ENCODE measurements around the gene TBX2. TPM values are rescaled to one million over a fixed set of nuclear protein-coding genes. Genes with fewer than 3 reads are reported as not detected.

Gene TBX2
- polyA plus RNA-seq, 1 donor (not counting 4 experiments of a cell fraction or from before 2014, with no cell fraction given): not detected

DNA sequence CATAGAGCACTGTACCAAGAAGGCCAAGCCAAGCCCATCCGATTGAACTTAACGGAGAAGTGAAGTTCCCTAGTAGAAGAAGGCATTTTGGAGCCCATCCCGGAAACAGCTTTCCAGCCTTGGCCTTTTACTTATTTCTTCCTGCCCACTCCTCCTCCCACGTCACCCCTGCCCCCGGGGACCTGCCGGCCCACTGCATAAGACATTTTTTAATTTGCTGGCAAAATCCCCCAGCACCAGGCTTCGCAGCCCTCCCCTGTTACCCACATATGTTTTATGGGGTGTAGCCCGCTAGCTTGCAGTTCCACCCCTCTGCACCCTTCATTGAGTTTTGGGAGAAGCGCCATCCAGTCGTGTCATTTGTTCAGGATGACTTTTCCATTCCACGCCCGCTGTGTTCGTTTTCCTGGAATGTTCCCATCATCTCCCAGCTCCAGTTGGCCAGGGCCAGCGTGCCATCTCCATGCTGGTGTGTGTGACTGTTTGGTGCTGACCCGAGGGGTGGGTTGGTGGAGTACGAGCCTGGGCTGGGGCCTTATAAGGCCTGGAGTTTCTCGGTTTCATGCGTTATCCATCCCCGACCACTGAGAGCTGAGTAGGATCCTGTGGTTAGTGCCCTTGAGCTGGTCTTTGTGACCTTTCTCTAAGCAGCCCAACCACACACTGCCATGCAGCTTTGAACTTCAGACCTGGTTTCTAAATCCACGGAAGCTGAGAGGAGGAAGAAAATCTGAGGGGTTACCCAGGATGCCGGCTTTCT, 20.0 kb upstream of the TBX2 start:
- no peak overlapping the region for H3K4me3 ChIP-seq (ENCODE audit: control insufficient read depth in 2 of 3, extremely low read depth in 1 of 3, insufficient read depth in 2 of 3, low read depth in 1 of 3, low read length in 3 of 3)
- TF ChIP-seq, protein P1, sequence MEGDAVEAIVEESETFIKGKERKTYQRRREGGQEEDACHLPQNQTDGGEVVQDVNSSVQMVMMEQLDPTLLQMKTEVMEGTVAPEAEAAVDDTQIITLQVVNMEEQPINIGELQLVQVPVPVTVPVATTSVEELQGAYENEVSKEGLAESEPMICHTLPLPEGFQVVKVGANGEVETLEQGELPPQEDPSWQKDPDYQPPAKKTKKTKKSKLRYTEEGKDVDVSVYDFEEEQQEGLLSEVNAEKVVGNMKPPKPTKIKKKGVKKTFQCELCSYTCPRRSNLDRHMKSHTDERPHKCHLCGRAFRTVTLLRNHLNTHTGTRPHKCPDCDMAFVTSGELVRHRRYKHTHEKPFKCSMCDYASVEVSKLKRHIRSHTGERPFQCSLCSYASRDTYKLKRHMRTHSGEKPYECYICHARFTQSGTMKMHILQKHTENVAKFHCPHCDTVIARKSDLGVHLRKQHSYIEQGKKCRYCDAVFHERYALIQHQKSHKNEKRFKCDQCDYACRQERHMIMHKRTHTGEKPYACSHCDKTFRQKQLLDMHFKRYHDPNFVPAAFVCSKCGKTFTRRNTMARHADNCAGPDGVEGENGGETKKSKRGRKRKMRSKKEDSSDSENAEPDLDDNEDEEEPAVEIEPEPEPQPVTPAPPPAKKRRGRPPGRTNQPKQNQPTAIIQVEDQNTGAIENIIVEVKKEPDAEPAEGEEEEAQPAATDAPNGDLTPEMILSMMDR (optimal IDR thresholded peaks at IDR 0.05 in 1 of 3, IDR thresholded peaks at IDR 0.05 in 1 of 3, conservative IDR thresholded peaks at IDR 0.05 in 1 of 3; ENCODE audit: extremely low read depth in 1 of 3, insufficient read depth in 2 of 3, low read length in 3 of 3): no peak
- no peak for TF ChIP-seq EZH2 (IDR thresholded peaks at IDR 0.05; ENCODE audit: low read length)
- no peak for FAIRE-seq

DNA sequence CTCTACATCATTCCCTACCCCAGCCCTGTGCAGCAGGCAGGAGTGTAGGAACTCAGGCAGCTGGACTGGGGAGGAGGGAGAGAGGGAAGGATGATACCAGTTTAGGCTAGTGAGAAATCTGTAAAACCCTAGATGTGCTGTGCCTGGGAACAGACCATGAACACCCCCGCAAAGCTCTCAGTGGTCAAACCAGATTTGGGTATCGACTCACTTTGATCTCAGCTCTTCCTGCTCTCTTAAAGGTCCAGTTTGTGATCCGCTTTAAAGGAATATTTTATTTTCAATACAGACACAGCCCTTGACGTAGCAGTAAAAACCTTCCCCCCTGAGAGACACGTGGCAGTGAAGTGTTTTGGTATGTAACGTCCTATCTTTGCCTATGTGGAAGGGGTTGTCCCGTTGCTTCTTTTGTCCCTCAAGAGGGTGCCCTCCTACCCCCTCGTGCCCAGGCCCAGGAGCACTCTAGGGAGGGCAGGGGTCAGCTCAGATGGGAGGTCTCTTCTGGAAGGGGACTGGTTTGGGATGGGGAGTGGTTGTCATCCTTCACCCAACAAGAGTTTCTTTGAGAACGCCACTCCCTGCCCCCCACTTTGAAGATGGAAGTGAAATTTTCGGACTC, 19.3 kb upstream of the TBX2 start:
- DNase-seq (ENCODE audit: low read depth, low spot score) (no peak), FAIRE-seq (no peak)
- Histone ChIP-seq H4K20me1 (ENCODE audit: control insufficient read depth, extremely low read depth, insufficient read depth, low read length) (peaks cover 2% of the 10 kb centered on the region), H3K36me3 (ENCODE audit: control insufficient read depth in 2 of 2, extremely low read depth in 1 of 2, insufficient read depth in 2 of 2, low read length in 2 of 2) (no peaks in the 10 kb centered on the region), H3K9me1 (ENCODE audit: control insufficient read depth, extremely low read depth, insufficient read depth, low read length) (no peaks in the 10 kb centered on the region), H3K4me2 (ENCODE audit: control insufficient read depth, extremely low read depth, insufficient read depth, low read depth, low read length) (no peak overlapping the region), H3K9me3 (ENCODE audit: control insufficient read depth, low read depth, low read length) (no peaks in the 10 kb centered on the region), H3K79me2 (ENCODE audit: control insufficient read depth, insufficient read depth, low read length) (no peaks in the 10 kb centered on the region), H3K4me1 (ENCODE audit: control insufficient read depth, extremely low read depth, insufficient read depth, low read length) (no peaks in the 10 kb centered on the region), H2AFZ (ENCODE audit: control insufficient read depth, low read length) (no peak overlapping the region), H3K27ac (ENCODE audit: control insufficient read depth, insufficient read depth, low read length) (no peak overlapping the region), H3K27me3 (ENCODE audit: control insufficient read depth, extremely low read depth, insufficient read depth, low read length) (no peaks in the 10 kb centered on the region), H3K4me3 (ENCODE audit: control insufficient read depth in 2 of 3, extremely low read depth in 1 of 3, insufficient read depth in 2 of 3, low read depth in 1 of 3, low read length in 3 of 3) (no peak overlapping the region), H3K9ac (ENCODE audit: control insufficient read depth, extremely low read depth, insufficient read depth, low read length) (no peak overlapping the region)
- dilution Hi-C loops (cut with MboI; ENCODE audit: extremely low pct_ligation_motif_present, low sequenced_read_pairs): no loop called here
- TF ChIP-seq, protein P1 (optimal IDR thresholded peaks at IDR 0.05 in 1 of 3, IDR thresholded peaks at IDR 0.05 in 1 of 3, conservative IDR thresholded peaks at IDR 0.05 in 1 of 3; ENCODE audit: extremely low read depth in 1 of 3, insufficient read depth in 2 of 3, low read length in 3 of 3): no peak

More for the DNA sequence above, 20.0 kb upstream of the TBX2 start:
- no peak for DNase-seq (ENCODE audit: low read depth, low spot score)
- H3K9me3 ChIP-seq (ENCODE audit: control insufficient read depth, low read depth, low read length): no peaks in the 10 kb centered on the region
- no peak overlapping the region for H2AFZ ChIP-seq (ENCODE audit: control insufficient read depth, low read length)
- no peak overlapping the region for H3K9ac ChIP-seq (ENCODE audit: control insufficient read depth, extremely low read depth, insufficient read depth, low read length)
- dilution Hi-C loops (cut with MboI; ENCODE audit: extremely low pct_ligation_motif_present, low sequenced_read_pairs): no loop called here
- H4K20me1 ChIP-seq (ENCODE audit: control insufficient read depth, extremely low read depth, insufficient read depth, low read length): peaks cover 2% of the 10 kb centered on the region
- H3K79me2 ChIP-seq (ENCODE audit: control insufficient read depth, insufficient read depth, low read length): no peaks in the 10 kb centered on the region
- no peak overlapping the region for H3K4me2 ChIP-seq (ENCODE audit: control insufficient read depth, extremely low read depth, insufficient read depth, low read depth, low read length)
- H3K27me3 ChIP-seq (ENCODE audit: control insufficient read depth, extremely low read depth, insufficient read depth, low read length): no peaks in the 10 kb centered on the region
- no peaks in the 10 kb centered on the region for H3K36me3 ChIP-seq (ENCODE audit: control insufficient read depth in 2 of 2, extremely low read depth in 1 of 2, insufficient read depth in 2 of 2, low read length in 2 of 2)
- no peak overlapping the region for H3K27ac ChIP-seq (ENCODE audit: control insufficient read depth, insufficient read depth, low read length)
- no peaks in the 10 kb centered on the region for H3K4me1 ChIP-seq (ENCODE audit: control insufficient read depth, extremely low read depth, insufficient read depth, low read length)
- no peaks in the 10 kb centered on the region for H3K9me1 ChIP-seq (ENCODE audit: control insufficient read depth, extremely low read depth, insufficient read depth, low read length)

All from keratinocyte (primary cell).